H1 (cell line): ENCODE results near the gene NKD2. TPM values are rescaled to one million over a fixed set of nuclear protein-coding genes. Genes with fewer than 3 reads are reported as not detected.

Experiments used
- CTCF ChIA-PET: fragments of 300-600 bp; sonication (Branson Sonifier 250); formaldehyde crosslinking; loops from one replicate; lab custom pipeline; 2021; ENCODE audit not compliant: partially characterized antibody; lab: Charles Lee
- POLR2A ChIA-PET: fragments of 300-600 bp; sonication (Branson Sonifier 250); formaldehyde crosslinking; loops from one replicate; lab custom pipeline; 2021; ENCODE audit warnings: inconsistent platforms; ENCODE audit not compliant: partially characterized antibody; lab: Charles Lee
- DNase-seq, 2 experiments: peaks; one replicate each; pipeline versions ENCODE4 v3.0.0 to v3.0.0-alpha.2; 2010 to 2022; ENCODE audit warnings: low spot score in 2 of 2, low read depth in 1 of 2, mixed read lengths in 1 of 2
- FAIRE-seq: peaks from 2 replicates; lab custom pipeline; 2011; peaks lifted over from hg19 to GRCh38; lab: Jason Lieb, UNC
- H2AFZ ChIP-seq: 2 replicates; pipeline ENCODE4 v1.8.1; 2012; ENCODE audit warnings: low read length, inconsistent platforms
- H2AK5ac ChIP-seq: 2 replicates; pipeline ENCODE4 v1.6.1; 2013; ENCODE audit warnings: low read depth, low read length
- H2BK120ac ChIP-seq: replicated peaks from 2 replicates; pipeline ENCODE3; 2013; ENCODE audit warnings: low read depth, low read length, inconsistent platforms
- H2BK12ac ChIP-seq: 2 replicates; pipeline ENCODE4 v1.6.1; 2013; ENCODE audit warnings: low read depth, low read length
- H2BK15ac ChIP-seq: 2 replicates; pipeline ENCODE4 v1.6.1; 2013; ENCODE audit warnings: low read length
- H2BK20ac ChIP-seq: 2 replicates; pipeline ENCODE4 v1.6.1; 2013; ENCODE audit warnings: low read length
- H2BK5ac ChIP-seq: 2 replicates; pipeline ENCODE4 v1.6.1; 2013; ENCODE audit warnings: low read depth, low read length
- H3K14ac ChIP-seq: 2 replicates; pipeline ENCODE4 v1.6.1; 2013; ENCODE audit warnings: inconsistent platforms; ENCODE audit not compliant: insufficient read length
- H3K18ac ChIP-seq: 2 replicates; pipeline ENCODE4 v1.6.1; 2013; ENCODE audit warnings: low read length; ENCODE audit errors: extremely low read depth
- H3K23ac ChIP-seq: 2 replicates; pipeline ENCODE4 v1.6.1; 2013; ENCODE audit warnings: inconsistent platforms; ENCODE audit not compliant: insufficient read length
- H3K23me2 ChIP-seq: 2 replicates; pipeline ENCODE4 v1.6.1; 2013; ENCODE audit warnings: low read depth, low read length
- H3K27ac ChIP-seq: 2 replicates; pipeline ENCODE4 v1.6.1; 2011; ENCODE audit warnings: low read depth, low read length, inconsistent platforms
- H3K27me3 ChIP-seq, 4 experiments: replicated peaks in 1 of 4; 1 replicate in 1 of 4; 2 replicates in 3 of 4; pipeline versions ENCODE4 v1.6.1 to v1.8.1; 2011 to 2013; ENCODE audit warnings: low read length in 3 of 4, mild to moderate bottlenecking in 3 of 4, inconsistent platforms in 2 of 4, mixed read lengths in 2 of 4, moderate library complexity in 1 of 4; ENCODE audit not compliant: control insufficient read depth in 3 of 4, insufficient read depth in 3 of 4; ENCODE audit errors: extremely low read depth in 1 of 4
- H3K36me3 ChIP-seq, 4 experiments: 2 replicates each; pipeline versions ENCODE4 v1.6.1 to v1.8.1; 2011 to 2013; ENCODE audit warnings: mild to moderate bottlenecking in 4 of 4, low read length in 3 of 4, moderate library complexity in 2 of 4, control low read depth in 1 of 4, inconsistent platforms in 1 of 4; ENCODE audit not compliant: insufficient read depth in 4 of 4, control insufficient read depth in 2 of 4
- H3K4ac ChIP-seq: replicated peaks from 2 replicates; pipeline ENCODE3; 2013; ENCODE audit warnings: low read length, low read depth, mixed read lengths, inconsistent platforms; ENCODE audit not compliant: insufficient read length
- H3K4me1 ChIP-seq, 4 experiments: replicated peaks in 1 of 4; 1 replicate in 1 of 4; 2 replicates in 3 of 4; pipeline versions ENCODE4 v1.6.1 to v1.8.1; 2011 to 2013; ENCODE audit warnings: low read length in 3 of 4, inconsistent platforms in 2 of 4, mixed read lengths in 1 of 4; ENCODE audit not compliant: insufficient read depth in 4 of 4, control insufficient read depth in 3 of 4
- H3K4me2 ChIP-seq, 2 experiments: 2 replicates each; pipeline versions ENCODE4 v1.6.1 to v1.8.1; 2011 to 2013; ENCODE audit warnings: low read depth in 2 of 2, low read length in 2 of 2, control low read depth in 1 of 2, inconsistent platforms in 1 of 2, mild to moderate bottlenecking in 1 of 2; ENCODE audit not compliant: insufficient read depth in 1 of 2
- H3K4me3 ChIP-seq, 4 experiments: fragments of 200-600, 300-600 bp in 1 of 4; sonication (generic), shearing (Covaris generic), sonication (Bioruptor Twin) in 1 of 4; 2 replicates each; pipeline versions ENCODE4 v1.5.1 to v1.8.1; 2011 to 2016; ENCODE audit warnings: low read length in 4 of 4, low read depth in 3 of 4, control low read depth in 2 of 4, inconsistent platforms in 2 of 4, mild to moderate bottlenecking in 2 of 4, mixed read lengths in 1 of 4, moderate library complexity in 1 of 4; ENCODE audit not compliant: insufficient read depth in 2 of 4; ENCODE audit errors: extremely low read depth in 1 of 4
- H3K56ac ChIP-seq: replicated peaks from 2 replicates; pipeline ENCODE3; 2013; ENCODE audit warnings: low read depth, mild to moderate bottlenecking, mixed read lengths, low read length, inconsistent platforms; ENCODE audit not compliant: insufficient read length
- H3K79me1 ChIP-seq: 2 replicates; pipeline ENCODE4 v1.6.1; 2013; ENCODE audit warnings: low read depth, low read length, control low read depth
- H3K79me2 ChIP-seq, 2 experiments: 2 replicates each; pipeline versions ENCODE4 v1.6.1 to v1.8.1; 2012 to 2013; ENCODE audit warnings: low read length in 2 of 2, mild to moderate bottlenecking in 2 of 2, inconsistent platforms in 1 of 2; ENCODE audit not compliant: insufficient read depth in 2 of 2, control insufficient read depth in 1 of 2
- H3K9ac ChIP-seq, 4 experiments: replicated peaks in 1 of 4; 1 replicate in 1 of 4; 2 replicates in 3 of 4; pipeline versions ENCODE4 v1.6.1 to v1.8.1; 2011 to 2013; ENCODE audit warnings: low read depth in 3 of 4, low read length in 3 of 4, control low read depth in 2 of 4, mild to moderate bottlenecking in 2 of 4, moderate library complexity in 2 of 4, inconsistent platforms in 1 of 4; ENCODE audit errors: extremely low read depth in 1 of 4
- H3K9me3 ChIP-seq, 2 experiments: 2 replicates each; pipeline versions ENCODE4 v1.6.1 to v1.8.1; 2012 to 2013; ENCODE audit warnings: mild to moderate bottlenecking in 2 of 2, moderate library complexity in 2 of 2, control low read depth in 1 of 2, inconsistent platforms in 1 of 2, low read depth in 1 of 2, low read length in 1 of 2, mixed read lengths in 1 of 2; ENCODE audit not compliant: insufficient read depth in 2 of 2
- H4K20me1 ChIP-seq, 2 experiments: replicated peaks in 1 of 2; 2 replicates each; pipeline versions ENCODE3 to v1.8.1; 2011 to 2013; ENCODE audit warnings: inconsistent platforms in 2 of 2, low read length in 2 of 2, mild to moderate bottlenecking in 1 of 2; ENCODE audit not compliant: insufficient read depth in 2 of 2, control insufficient read depth in 1 of 2
- H4K5ac ChIP-seq: 2 replicates; pipeline ENCODE4 v1.6.1; 2013; ENCODE audit warnings: low read length, low read depth, mixed read lengths, inconsistent platforms; ENCODE audit not compliant: insufficient read length
- H4K8ac ChIP-seq: 2 replicates; pipeline ENCODE4 v1.8.0; 2013; ENCODE audit warnings: mild to moderate bottlenecking, moderate library complexity, low read length, inconsistent platforms; ENCODE audit not compliant: insufficient read depth; ENCODE audit errors: extremely low read depth
- H4K91ac ChIP-seq: replicated peaks from 2 replicates; pipeline ENCODE3; 2013; ENCODE audit warnings: low read length, mixed read lengths, inconsistent platforms; ENCODE audit not compliant: insufficient read length
- BCL11A ChIP-seq, 2 experiments: IDR thresholded peaks; one replicate each; pipeline ENCODE4 v1.6.1; 2011; ENCODE audit warnings: low read depth in 2 of 2, low read length in 2 of 2, mild to moderate bottlenecking in 2 of 2
- CEBPB ChIP-seq: IDR thresholded peaks from 2 replicates; pipeline ENCODE4 v1.6.1; 2012; ENCODE audit warnings: low read depth, low read length
- EGR1 ChIP-seq: IDR thresholded peaks from 2 replicates; pipeline ENCODE4 v1.6.1; 2011; ENCODE audit warnings: low read depth, low read length, borderline replicate concordance
- EP300 ChIP-seq, 2 experiments: IDR thresholded peaks; 1 replicate in 1 of 2; 2 replicates in 1 of 2; pipeline ENCODE4 v1.6.1; 2011 to 2012; ENCODE audit warnings: low read depth in 2 of 2, low read length in 2 of 2, mild to moderate bottlenecking in 2 of 2, borderline replicate concordance in 1 of 2, inconsistent platforms in 1 of 2, moderate library complexity in 1 of 2
- GABPA ChIP-seq: IDR thresholded peaks from 2 replicates; pipeline ENCODE4 v1.6.1; 2011; ENCODE audit warnings: mild to moderate bottlenecking, low read length, moderate library complexity, borderline replicate concordance; ENCODE audit not compliant: insufficient read depth
- HDAC6 ChIP-seq: IDR thresholded peaks from one replicate; pipeline ENCODE4 v1.7.1; 2012; ENCODE audit warnings: low read depth, mild to moderate bottlenecking, inconsistent platforms, low read length, moderate library complexity
- MAFK ChIP-seq: IDR thresholded peaks from 2 replicates; pipeline ENCODE4 v1.6.1; 2012; ENCODE audit warnings: low read depth, mild to moderate bottlenecking, improper control_type of control experiment, low read length
- POU5F1 ChIP-seq: IDR thresholded peaks from 2 replicates; pipeline ENCODE4 v1.6.1; 2011; ENCODE audit warnings: low read depth, mild to moderate bottlenecking, low read length, moderate library complexity
- RAD21 ChIP-seq, 2 experiments: IDR thresholded peaks in 1 of 2; conservative IDR thresholded peaks in 1 of 2; 2 replicates each; pipeline ENCODE4 v1.6.1; 2011; ENCODE audit warnings: low read depth in 2 of 2, low read length in 2 of 2, improper control_type of control experiment in 1 of 2, inconsistent platforms in 1 of 2, mild to moderate bottlenecking in 1 of 2, moderate library complexity in 1 of 2
- SP1 ChIP-seq: IDR thresholded peaks from 2 replicates; pipeline ENCODE4 v1.6.1; 2011; ENCODE audit warnings: low read depth, low read length
- SUZ12 ChIP-seq: fragments of 200-600 bp; sonication (generic); IDR thresholded peaks from 2 replicates; pipeline ENCODE4 v1.6.1; 2012; ENCODE audit warnings: mild to moderate bottlenecking, inconsistent platforms, low read length, moderate library complexity, mixed read lengths
- TAF1 ChIP-seq: IDR thresholded peaks from 2 replicates; pipeline ENCODE4 v1.6.1; 2011; ENCODE audit warnings: mild to moderate bottlenecking, low read depth, low read length
- WGBS, 2 experiments: shearing (Covaris generic) in 1 of 2; methylation state at CpG; one replicate each; pipeline versions ENCODE4 v1.1.6 to v1.1.7; 2013 to 2015; ENCODE audit warnings: low lambda C conversion rate in 2 of 2, mixed read lengths in 2 of 2, inconsistent platforms in 1 of 2, low coverage in 1 of 2, missing lambda C conversion rate in 1 of 2; ENCODE audit not compliant: insufficient replicate concordance in 2 of 2, insufficient coverage in 1 of 2, insufficient read length in 1 of 2; ENCODE audit errors: extremely low coverage in 1 of 2, missing lambda C conversion rate in 1 of 2; 5-methylcytosine and 5-hydroxymethylcytosine counted together
- polyA plus RNA-seq, 7 experiments: library from polyadenylated mRNA; depleted of rRNA in 3 of 7; stranded (reverse) in 5 of 7; unstranded in 2 of 7; fragments of >200 nt in 5 of 7; fragments of 200-250 nt in 2 of 7; gene quantifications; 1 replicate in 5 of 7; 2 replicates in 1 of 7; 4 replicates in 1 of 7; pipeline versions ENCODE4 v1.2.1 to v1.2.3, GENCODE V29; 2011 to 2013; ENCODE audit warnings: missing spikeins in 2 of 7, mixed read lengths in 2 of 7
- total RNA-seq: library from RNA; stranded (reverse); fragmentation: NEBNext Ultra II Directional; extraction: Animal tissue kit (Norgen Biotek cat#: 25700); gene quantifications from 2 replicates; pipeline ENCODE4 v1.2.1, GENCODE V29; 2021

NKD2 gene
- total and polyA plus RNA-seq, 2 of the 8 experiments (the other 6 are each of a cell fraction or from before 2014, with no cell fraction given): 5.5 to 7.9 TPM

DNA sequence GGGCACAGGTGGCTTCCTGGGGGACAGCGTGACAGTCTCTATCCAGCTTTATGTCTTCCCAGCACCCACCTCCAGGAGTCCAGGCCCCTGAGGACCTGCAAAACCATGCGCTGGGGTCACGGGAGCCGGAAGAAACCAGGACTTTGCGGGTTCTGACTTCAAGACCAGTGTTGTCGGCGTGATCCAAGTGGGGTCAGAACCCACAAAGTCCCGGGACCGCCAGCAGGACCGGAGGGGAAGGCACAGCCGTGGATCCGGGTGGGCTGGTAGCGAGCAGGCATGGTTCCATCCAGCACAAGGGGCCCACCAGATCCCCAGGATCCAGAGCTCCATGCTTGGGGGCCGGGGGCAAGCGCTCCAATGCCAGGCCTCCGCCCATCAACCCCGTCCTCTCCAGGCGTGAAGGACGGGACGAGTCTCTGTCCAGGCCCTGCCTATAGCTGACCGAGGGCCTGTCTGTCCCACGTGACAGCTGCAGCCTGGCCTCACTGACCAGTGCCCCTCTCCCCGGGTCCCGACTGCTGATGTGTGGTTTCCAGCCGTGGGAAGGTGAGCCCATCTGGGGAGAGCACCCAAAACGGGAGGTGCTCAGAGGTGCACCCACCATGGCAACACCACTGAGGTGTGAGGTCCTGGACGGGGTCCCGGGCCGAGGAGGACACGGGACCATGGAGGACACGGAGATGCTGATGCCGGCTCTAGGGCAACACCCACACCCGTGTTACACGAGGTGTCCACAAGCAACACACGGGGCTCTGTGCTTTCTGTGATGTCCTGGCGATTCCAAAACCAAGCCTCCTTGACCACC, 54.4 kb downstream of the NKD2 start:
- no peak overlapping the region for H2BK15ac ChIP-seq
- H2AFZ ChIP-seq: no peak overlapping the region
- H4K8ac ChIP-seq: no peak overlapping the region
- DNase-seq (no peak), FAIRE-seq (no peak)
- H3K23ac ChIP-seq: no peak overlapping the region
- H3K9ac ChIP-seq: no peak overlapping the region
- no peak overlapping the region for H3K14ac ChIP-seq
- no peak overlapping the region for H3K4me2 ChIP-seq
- H2AK5ac ChIP-seq: no peak overlapping the region
- H2BK5ac ChIP-seq: no peak overlapping the region
- H3K27ac ChIP-seq: no peak overlapping the region
- no peaks in the 10 kb centered on the region for H3K23me2 ChIP-seq
- H3K27me3 ChIP-seq: no peaks in the 10 kb centered on the region
- no peak overlapping the region for H3K56ac ChIP-seq
- no peak overlapping the region for H2BK12ac ChIP-seq
- TF ChIP-seq BCL11A (IDR thresholded peaks at IDR 0.05; ENCODE audit: low read depth in 2 of 2, low read length in 2 of 2): no peak
- no peak for TF ChIP-seq EGR1
- no peak for TF ChIP-seq GABPA
- no peak for TF ChIP-seq SUZ12
- TF ChIP-seq SP1: no peak
- no peak for TF ChIP-seq POU5F1
- no peak for TF ChIP-seq RAD21 (IDR thresholded peaks at IDR 0.05 in 1 of 2, conservative IDR thresholded peaks at IDR 0.05 in 1 of 2; ENCODE audit: low read depth in 2 of 2, low read length in 2 of 2)
- TF ChIP-seq TAF1: no peak
- TF ChIP-seq MAFK: no peak
- TF ChIP-seq HDAC6: no peak
- TF ChIP-seq CEBPB: no peak
- no peak for TF ChIP-seq EP300 (IDR thresholded peaks at IDR 0.05; ENCODE audit: borderline replicate concordance in 1 of 2, low read depth in 2 of 2, low read length in 2 of 2)
- H2BK20ac ChIP-seq: no peak overlapping the region
- ChIA-PET POLR2A (no interaction called here), CTCF (no interaction called here)
- H3K79me1 ChIP-seq: peaks cover 2% of the 10 kb centered on the region; the same call in 1 of the 2 replicates
- no peak overlapping the region for H3K18ac ChIP-seq
- H3K4me3 ChIP-seq: no peak overlapping the region
- no peaks in the 10 kb centered on the region for H3K9me3 ChIP-seq
- whole genome bisulfite sequencing, 2 experiments: 94% methylated on average over 34 of the region's 36 CpGs; no CpG with 5 or more reads in 1 of the 2 experiments
- H3K4ac ChIP-seq: no peak overlapping the region
- H2BK120ac ChIP-seq: no peak overlapping the region
- no peak overlapping the region for H4K5ac ChIP-seq
- H3K4me1 ChIP-seq: no peaks in the 10 kb centered on the region
- no peak overlapping the region for H4K91ac ChIP-seq
- peaks cover 0 to 8% of the 10 kb centered on the region in 2 experiments for H4K20me1 ChIP-seq
- H3K36me3 ChIP-seq: peaks cover 0 to 33% (median 15%) of the 10 kb centered on the region in 4 experiments; a peak in 4 of 8 replicates
- no peaks in the 10 kb centered on the region; a peak in 1 of 4 replicates for H3K79me2 ChIP-seq
